Cardiac muscle cell (in vitro differentiated cells and primary cell): ENCODE data around the gene LGALS8. TPM values are rescaled to one million over a fixed set of nuclear protein-coding genes. Genes with fewer than 3 reads are reported as not detected.
A peak's percentile ranks its signal among the peaks of the same experiment; 100 is the strongest.

ENCODE experiments used
- DNase-seq, 2 donors: peaks; one replicate each; pipeline versions ENCODE4 v3.0.0 to v3.0.0-alpha.2; 2010 to 2017; ENCODE audit warnings: low read depth in 1 of 2, low spot score in 1 of 2
- H3K27ac ChIP-seq: fragments of 200-600 bp; sonication (generic); 2 replicates; pipeline ENCODE4 v1.5.1; 2016
- H3K27me3 ChIP-seq: fragments of 200-600 bp; sonication (generic); 2 replicates; pipeline ENCODE4 v1.6.0; 2016; ENCODE audit warnings: control low read depth
- H3K36me3 ChIP-seq: fragments of 200-600 bp; sonication (generic); 2 replicates; pipeline ENCODE4 v1.5.1; 2016; ENCODE audit warnings: control low read depth
- H3K4me1 ChIP-seq: fragments of 200-600 bp; sonication (generic); 2 replicates; pipeline ENCODE4 v1.8.1; 2017; ENCODE audit warnings: low read depth, mild to moderate bottlenecking, mixed run types
- H3K4me3 ChIP-seq: fragments of 200-600 bp; sonication (generic); 2 replicates; pipeline ENCODE4 v1.5.1; 2016; ENCODE audit warnings: mild to moderate bottlenecking
- H3K9me3 ChIP-seq: fragments of 200-600 bp; sonication (generic); 2 replicates; pipeline ENCODE4 v1.5.1; 2017; ENCODE audit warnings: low read depth, mild to moderate bottlenecking, control low read depth
- polyA plus RNA-seq: library from polyadenylated mRNA; unstranded; fragments of >200 nt; fragmentation: Nextera tagmentation; extraction: Ambion mirVana; gene quantifications from 2 replicates; pipeline ENCODE4 v1.2.1, GENCODE V29; 2016
- total RNA-seq: library from RNA; depleted of rRNA; stranded (reverse); fragments of >200 nt; gene quantifications from 2 replicates; pipeline ENCODE4 v1.2.3, GENCODE V29; 2016
- TF ChIP-seq, protein P1 (sequence below): IDR thresholded peaks from 2 replicates; pipeline ENCODE4 v1.5.1; 2012; ENCODE audit warnings: low read depth, mild to moderate bottlenecking, low read length

LGALS8 gene
- total and polyA plus RNA-seq, 2 experiments from 2014 or later = 14.2 to 14.4 TPM

DNA sequence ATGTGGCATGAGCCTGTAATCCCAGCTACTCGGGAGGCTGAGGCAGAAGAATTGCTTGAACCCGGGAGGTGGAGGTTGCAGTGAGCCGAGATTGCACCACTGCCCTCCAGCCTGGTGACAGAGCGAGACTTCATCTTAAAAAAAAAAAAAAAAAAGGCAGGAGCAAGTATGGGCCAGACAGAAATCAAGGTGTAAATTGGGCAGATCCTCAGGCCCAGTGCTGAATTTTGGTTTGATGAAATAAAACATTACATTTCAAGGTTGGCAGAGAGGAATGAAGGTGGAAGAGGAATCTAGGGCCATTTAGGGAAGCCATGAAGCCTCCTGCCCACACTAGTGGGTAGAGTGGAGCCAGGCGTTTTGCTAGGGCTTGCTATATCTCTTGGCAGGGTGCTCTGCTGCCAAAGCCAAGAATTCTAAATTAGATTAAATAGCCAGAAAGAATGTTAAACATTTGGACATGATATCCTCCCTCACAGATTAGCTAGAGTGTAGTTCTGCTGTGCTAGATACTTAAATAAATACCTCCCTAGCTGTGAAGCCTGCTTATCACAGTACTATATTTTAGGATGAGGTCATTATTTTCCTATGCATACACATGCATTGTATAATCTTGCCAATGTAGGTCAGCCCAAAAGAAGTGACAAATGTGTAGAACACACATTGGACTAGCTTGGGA is 16.6 kb upstream of the LGALS8 start:
- TF ChIP-seq, protein P1, sequence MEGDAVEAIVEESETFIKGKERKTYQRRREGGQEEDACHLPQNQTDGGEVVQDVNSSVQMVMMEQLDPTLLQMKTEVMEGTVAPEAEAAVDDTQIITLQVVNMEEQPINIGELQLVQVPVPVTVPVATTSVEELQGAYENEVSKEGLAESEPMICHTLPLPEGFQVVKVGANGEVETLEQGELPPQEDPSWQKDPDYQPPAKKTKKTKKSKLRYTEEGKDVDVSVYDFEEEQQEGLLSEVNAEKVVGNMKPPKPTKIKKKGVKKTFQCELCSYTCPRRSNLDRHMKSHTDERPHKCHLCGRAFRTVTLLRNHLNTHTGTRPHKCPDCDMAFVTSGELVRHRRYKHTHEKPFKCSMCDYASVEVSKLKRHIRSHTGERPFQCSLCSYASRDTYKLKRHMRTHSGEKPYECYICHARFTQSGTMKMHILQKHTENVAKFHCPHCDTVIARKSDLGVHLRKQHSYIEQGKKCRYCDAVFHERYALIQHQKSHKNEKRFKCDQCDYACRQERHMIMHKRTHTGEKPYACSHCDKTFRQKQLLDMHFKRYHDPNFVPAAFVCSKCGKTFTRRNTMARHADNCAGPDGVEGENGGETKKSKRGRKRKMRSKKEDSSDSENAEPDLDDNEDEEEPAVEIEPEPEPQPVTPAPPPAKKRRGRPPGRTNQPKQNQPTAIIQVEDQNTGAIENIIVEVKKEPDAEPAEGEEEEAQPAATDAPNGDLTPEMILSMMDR = no peak
- no peaks in the 10 kb centered on the region for H3K4me1 ChIP-seq
- DNase-seq = peak in 1 of 2 donors; percentile 89
- no peaks in the 10 kb centered on the region for H3K36me3 ChIP-seq
- H3K27me3 ChIP-seq = no peaks in the 10 kb centered on the region
- no peak overlapping the region for H3K4me3 ChIP-seq
- no peak overlapping the region for H3K27ac ChIP-seq
- H3K9me3 ChIP-seq = no peaks in the 10 kb centered on the region

DNA sequence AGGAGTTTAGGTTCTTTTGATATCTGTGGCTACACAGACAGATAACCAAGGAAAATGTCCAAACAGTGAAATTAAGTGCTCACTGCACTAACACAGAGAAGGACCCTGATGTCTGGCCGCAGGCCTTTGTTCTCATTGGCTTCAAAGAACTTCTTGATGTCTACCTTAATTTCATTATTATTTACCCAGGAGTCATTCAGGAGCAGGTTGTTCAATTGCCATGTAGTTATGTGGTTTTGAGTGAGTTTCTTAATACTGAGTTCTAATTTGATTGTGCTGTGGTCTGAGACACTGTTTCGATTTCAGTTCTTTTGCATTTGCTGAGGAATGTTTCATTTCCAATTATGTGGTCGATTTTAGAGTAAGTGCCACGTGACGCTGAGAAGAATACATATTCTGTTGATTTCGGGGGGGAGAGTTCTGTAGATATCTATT is 15.2 kb upstream of the LGALS8 start:
- Histone ChIP-seq H3K27me3 (no peaks in the 10 kb centered on the region), H3K4me3 (no peak overlapping the region), H3K9me3 (no peaks in the 10 kb centered on the region), H3K36me3 (no peaks in the 10 kb centered on the region), H3K27ac (no peak overlapping the region), H3K4me1 (no peaks in the 10 kb centered on the region)
- TF ChIP-seq, protein P1 = no peak
- DNase-seq = no peak

DNA sequence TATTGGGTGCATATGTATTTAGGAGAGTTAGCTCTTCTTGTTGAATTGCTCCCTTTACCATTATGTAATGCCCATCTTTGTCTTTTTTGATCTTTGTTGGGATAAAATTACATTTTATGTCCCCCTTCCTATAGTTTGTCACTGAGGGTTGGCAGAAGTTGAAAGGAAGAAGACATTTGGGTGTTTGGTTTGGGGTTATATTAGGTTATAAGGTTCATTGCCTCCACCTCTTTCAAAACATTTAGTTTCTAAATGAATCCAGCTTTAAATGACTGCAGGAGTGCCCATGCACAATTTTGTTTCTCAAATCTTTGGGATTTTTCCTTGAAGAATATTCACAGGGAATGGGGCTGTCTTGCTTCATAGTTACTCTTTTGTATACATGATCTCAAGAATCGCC is 14.6 kb upstream of the LGALS8 start:
- Histone ChIP-seq H3K4me3 (no peak overlapping the region), H3K4me1 (no peaks in the 10 kb centered on the region), H3K27ac (no peak overlapping the region), H3K36me3 (no peaks in the 10 kb centered on the region), H3K9me3 (no peaks in the 10 kb centered on the region), H3K27me3 (no peaks in the 10 kb centered on the region)
- DNase-seq = no peak
- TF ChIP-seq, protein P1 = no peak

DNA sequence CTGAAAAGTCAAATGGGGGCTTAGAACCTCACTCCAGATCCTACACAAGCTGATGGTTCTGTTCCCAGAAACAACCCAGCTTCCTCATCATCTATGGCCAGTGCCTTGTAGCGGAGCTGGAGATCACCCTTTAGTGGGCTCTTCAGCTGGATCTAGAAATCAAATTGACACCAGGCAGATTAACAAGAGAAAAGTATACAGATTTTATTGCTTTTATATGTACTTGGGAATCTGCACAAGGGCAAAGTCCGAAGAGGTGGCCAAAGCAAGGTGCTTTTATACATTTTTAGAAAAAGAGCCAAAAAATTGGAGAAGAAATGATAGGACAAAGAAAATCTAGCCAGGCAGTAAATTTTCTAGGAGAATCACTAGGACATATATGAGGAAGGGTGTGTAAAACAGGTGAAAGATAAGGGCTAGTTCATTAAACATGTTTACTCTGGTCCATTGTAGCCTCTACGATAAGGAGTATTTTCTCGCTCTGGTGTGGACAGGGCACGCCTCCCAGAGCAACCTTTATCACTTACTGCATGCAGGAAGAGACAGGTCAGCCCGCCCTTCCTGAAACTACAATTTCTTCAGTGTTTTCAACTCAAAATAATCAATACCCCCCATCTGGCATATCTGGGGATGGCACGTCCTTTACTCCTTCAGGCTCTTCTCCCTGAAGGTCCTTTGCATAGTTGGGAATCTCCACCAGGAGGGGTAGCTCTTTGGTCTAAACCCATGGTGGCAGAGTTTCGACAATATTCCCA is 14.0 kb upstream of the LGALS8 start:
- Histone ChIP-seq H3K9me3 (no peaks in the 10 kb centered on the region), H3K27me3 (no peaks in the 10 kb centered on the region), H3K27ac (no peak overlapping the region), H3K4me3 (no peak overlapping the region), H3K36me3 (no peaks in the 10 kb centered on the region), H3K4me1 (no peaks in the 10 kb centered on the region)
- DNase-seq = no peak
- TF ChIP-seq, protein P1 = no peak

DNA sequence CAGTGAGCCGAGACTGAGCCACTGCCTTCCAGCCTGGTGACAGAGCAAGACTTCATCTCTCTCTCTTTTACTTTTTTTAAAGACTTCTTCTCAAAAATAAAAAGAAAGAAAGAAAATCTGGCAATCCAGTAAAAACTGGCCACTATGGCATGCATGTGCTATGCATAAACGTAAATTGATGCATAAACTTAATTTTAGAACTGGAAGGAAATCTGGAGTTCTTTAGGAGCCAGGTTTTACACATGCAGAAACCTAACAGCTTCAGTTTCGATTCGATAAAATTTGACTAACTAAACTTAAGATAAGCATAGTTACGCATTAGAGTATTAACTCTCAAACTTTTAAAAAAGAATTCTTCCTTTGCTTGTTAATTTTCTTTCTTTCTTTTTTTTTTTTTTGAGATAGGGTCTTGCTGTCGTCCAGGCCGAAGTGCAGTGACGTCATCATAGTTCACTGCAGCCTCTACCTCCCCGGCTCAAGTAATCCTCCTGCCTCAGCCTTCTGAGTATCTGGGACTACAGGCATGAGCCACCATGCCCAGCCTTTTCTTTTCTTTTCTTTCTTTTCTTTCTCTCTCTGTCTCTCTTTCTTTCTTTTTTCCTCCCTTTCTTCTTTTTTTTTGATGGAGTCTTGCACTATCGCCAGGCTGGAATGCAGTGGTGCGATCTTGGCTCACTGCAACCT is 11.9 kb upstream of the LGALS8 start:
- DNase-seq = peak in 1 of 2 donors; percentile 23
- TF ChIP-seq, protein P1 = no peak
- Histone ChIP-seq H3K4me3 (no peak overlapping the region), H3K36me3 (no peaks in the 10 kb centered on the region), H3K27me3 (no peaks in the 10 kb centered on the region), H3K4me1 (no peaks in the 10 kb centered on the region), H3K27ac (no peak overlapping the region), H3K9me3 (no peaks in the 10 kb centered on the region)
